Neural crest cell (in vitro differentiated cells): ENCODE measurements around the gene FGF23. TPM values are rescaled to one million over a fixed set of nuclear protein-coding genes. Genes with fewer than 3 reads are reported as not detected.

Source experiments
- DNase-seq: peaks from one replicate; pipeline ENCODE4 v3.0.0; 2021; ENCODE audit warnings: low read depth, mixed read lengths, low spot score
- H3K27ac Mint-ChIP-seq: one replicate; pipeline ENCODE4 v1.8.0; 2021; ENCODE audit warnings: mild to moderate bottlenecking, mixed read lengths; ENCODE audit not compliant: unreplicated experiment
- H3K27me3 Mint-ChIP-seq: 2 replicates; pipeline ENCODE4 v1.8.0; 2021; ENCODE audit warnings: low read depth, mild to moderate bottlenecking, mixed read lengths
- H3K36me3 Mint-ChIP-seq: 2 replicates; pipeline ENCODE4 v1.8.0; 2021; ENCODE audit warnings: low read depth, mild to moderate bottlenecking, mixed read lengths
- H3K4me1 Mint-ChIP-seq: 2 replicates; pipeline ENCODE4 v1.8.0; 2021; ENCODE audit warnings: mixed read lengths
- H3K4me3 Mint-ChIP-seq: one replicate; pipeline ENCODE4 v1.8.0; 2021; ENCODE audit warnings: mild to moderate bottlenecking, mixed read lengths
- H3K9me3 Mint-ChIP-seq: 2 replicates; pipeline ENCODE4 v1.8.0; 2021; ENCODE audit warnings: mixed read lengths
- CTCF ChIP-seq: fragments of 200-600 bp; sonication (generic); conservative IDR thresholded peaks from 2 replicates; pipeline ENCODE4 v1.5.0; 2021; ENCODE audit warnings: antibody characterized with exemption, mild to moderate bottlenecking
- total RNA-seq: library from RNA; stranded (reverse); gene quantifications from 2 replicates; pipeline ENCODE4 v1.2.1, GENCODE V29; 2021

The FGF23 gene
- total RNA-seq, 1 donor from 2014 or later: 0.16 TPM

- H3K36me3 Mint-ChIP-seq: no peaks in the 10 kb centered on the region
- peaks cover 10% of the 10 kb centered on the region for H3K27me3 Mint-ChIP-seq
- H3K4me1 Mint-ChIP-seq: no peaks in the 10 kb centered on the region
- no peak for DNase-seq
- no peak overlapping the region for H3K27ac Mint-ChIP-seq
- TF ChIP-seq CTCF: no peak
- H3K9me3 Mint-ChIP-seq: no peaks in the 10 kb centered on the region
- H3K4me3 Mint-ChIP-seq: no peak overlapping the region
Observed at GRCh38 chr12:4393211-4393610, 13.7 kb upstream of the FGF23 start.

- Mint-ChIP-seq H3K36me3 (no peaks in the 10 kb centered on the region), H3K27ac (no peak overlapping the region), H3K27me3 (peaks cover 10% of the 10 kb centered on the region), H3K4me3 (no peak overlapping the region), H3K4me1 (no peaks in the 10 kb centered on the region), H3K9me3 (no peaks in the 10 kb centered on the region)
- no peak for DNase-seq
- TF ChIP-seq CTCF: no peak
Observed at GRCh38 chr12:4392223-4392742, 12.8 kb upstream of the FGF23 start.

- Mint-ChIP-seq H3K9me3 (no peaks in the 10 kb centered on the region), H3K27ac (no peak overlapping the region), H3K36me3 (no peaks in the 10 kb centered on the region), H3K27me3 (no peaks in the 10 kb centered on the region), H3K4me1 (no peaks in the 10 kb centered on the region), H3K4me3 (no peak overlapping the region)
- DNase-seq: no peak
- no peak for TF ChIP-seq CTCF
Observed at GRCh38 chr12:4388662-4389061, 9.2 kb upstream of the FGF23 start.

GRCh38 chr12:4388032-4388431 is 8.5 kb upstream of the FGF23 start:
- H3K4me3 Mint-ChIP-seq: no peak overlapping the region
- no peaks in the 10 kb centered on the region for H3K4me1 Mint-ChIP-seq
- no peak overlapping the region for H3K27ac Mint-ChIP-seq
- H3K9me3 Mint-ChIP-seq: no peaks in the 10 kb centered on the region
- H3K36me3 Mint-ChIP-seq: no peaks in the 10 kb centered on the region
- no peaks in the 10 kb centered on the region for H3K27me3 Mint-ChIP-seq
- no peak for TF ChIP-seq CTCF
- no peak for DNase-seq

GRCh38 chr12:4387607-4388006 is 8.1 kb upstream of the FGF23 start:
- Mint-ChIP-seq H3K27me3 (peaks cover under 1% of the 10 kb centered on the region), H3K9me3 (no peaks in the 10 kb centered on the region), H3K36me3 (no peaks in the 10 kb centered on the region), H3K27ac (no peak overlapping the region), H3K4me3 (no peak overlapping the region), H3K4me1 (no peaks in the 10 kb centered on the region)
- no peak for DNase-seq
- TF ChIP-seq CTCF: no peak

- Mint-ChIP-seq H3K4me3 (no peak overlapping the region), H3K27ac (no peak overlapping the region), H3K36me3 (no peaks in the 10 kb centered on the region), H3K27me3 (peaks cover 4% of the 10 kb centered on the region), H3K4me1 (no peaks in the 10 kb centered on the region), H3K9me3 (no peaks in the 10 kb centered on the region)
- DNase-seq: no peak
- no peak for TF ChIP-seq CTCF
Observed at GRCh38 chr12:4386801-4387200, 7.3 kb upstream of the FGF23 start.
